Liver (tissue), 9 donors: Measurements from ENCODE around the gene CYP39A1. TPM values are rescaled to one million over a fixed set of nuclear protein-coding genes. Genes with fewer than 3 reads are reported as not detected.

ENCODE experiments used
- DNase-seq: peaks from one replicate; pipeline ENCODE4 v3.0.0-alpha.2; 2017; ENCODE audit warnings: low spot score
- H3K27ac ChIP-seq, 2 donors: one replicate each; pipeline ENCODE4 v1.7.0; 2013; ENCODE audit warnings: inconsistent platforms in 2 of 2, low read length in 2 of 2, control low read depth in 1 of 2, low read depth in 1 of 2, mild to moderate bottlenecking in 1 of 2
- H3K27me3 ChIP-seq, 4 donors: one replicate each; pipeline versions ENCODE4 v1.6.1 to v1.7.0; 2013; ENCODE audit warnings: low read length in 3 of 4, inconsistent platforms in 1 of 4, mild to moderate bottlenecking in 1 of 4, moderate library complexity in 1 of 4; ENCODE audit not compliant: control insufficient read depth in 4 of 4, insufficient read depth in 4 of 4
- H3K36me3 ChIP-seq, 4 donors: one replicate each; pipeline versions ENCODE4 v1.6.1 to v1.7.0; 2013; ENCODE audit warnings: low read length in 3 of 4, mild to moderate bottlenecking in 3 of 4, low read depth in 1 of 4, moderate library complexity in 1 of 4; ENCODE audit not compliant: control insufficient read depth in 4 of 4, insufficient read depth in 3 of 4
- H3K4me1 ChIP-seq, 4 donors: one replicate each; pipeline versions ENCODE4 v1.6.1 to v1.7.0; 2013; ENCODE audit warnings: low read length in 3 of 4, mild to moderate bottlenecking in 3 of 4, moderate library complexity in 1 of 4; ENCODE audit not compliant: control insufficient read depth in 4 of 4, insufficient read depth in 4 of 4
- H3K4me3 ChIP-seq, 3 donors: one replicate each; pipeline versions ENCODE4 v1.6.1 to v1.7.0; 2013; ENCODE audit warnings: low read length in 3 of 3, control low read depth in 1 of 3, low read depth in 1 of 3, mild to moderate bottlenecking in 1 of 3
- H3K9ac ChIP-seq, 2 donors: one replicate each; pipeline ENCODE4 v1.7.0; 2013; ENCODE audit warnings: low read length in 2 of 2, mild to moderate bottlenecking in 2 of 2, moderate library complexity in 2 of 2, control low read depth in 1 of 2, low read depth in 1 of 2
- H3K9me3 ChIP-seq, 4 donors: one replicate each; pipeline versions ENCODE4 v1.6.1 to v1.7.0; 2013; ENCODE audit warnings: low read length in 3 of 4; ENCODE audit not compliant: control insufficient read depth in 4 of 4
- ATF3 ChIP-seq: IDR thresholded peaks from 2 replicates; pipeline ENCODE4 v1.6.1; 2016; ENCODE audit warnings: antibody characterized with exemption
- EGR1 ChIP-seq, 2 donors: IDR thresholded peaks; 2 replicates each; pipeline ENCODE4 v1.6.1; 2016 to 2018; ENCODE audit warnings: antibody characterized with exemption in 2 of 2, low read depth in 2 of 2
- FOXA1 ChIP-seq: IDR thresholded peaks from 2 replicates; pipeline ENCODE4 v1.6.1; 2016; ENCODE audit warnings: antibody characterized with exemption
- FOXA2 ChIP-seq: IDR thresholded peaks from 2 replicates; pipeline ENCODE4 v1.6.1; 2016; ENCODE audit warnings: antibody characterized with exemption
- GABPA ChIP-seq, 2 donors: IDR thresholded peaks in 1 of 2; conservative IDR thresholded peaks in 1 of 2; 2 replicates each; pipeline ENCODE4 v1.6.1; 2016; ENCODE audit warnings: antibody characterized with exemption in 2 of 2, mild to moderate bottlenecking in 1 of 2, moderate library complexity in 1 of 2
- HNF4A ChIP-seq, 2 donors: conservative IDR thresholded peaks; 2 replicates each; pipeline ENCODE4 v1.6.1; 2016; ENCODE audit warnings: antibody characterized with exemption in 2 of 2, mild to moderate bottlenecking in 2 of 2
- HNF4G ChIP-seq: IDR thresholded peaks from 2 replicates; pipeline ENCODE4 v1.6.1; 2016; ENCODE audit warnings: antibody characterized with exemption
- JUND ChIP-seq, 2 donors: IDR thresholded peaks; 2 replicates each; pipeline ENCODE4 v1.6.1; 2016; ENCODE audit warnings: antibody characterized with exemption in 2 of 2
- MAX ChIP-seq: IDR thresholded peaks from 2 replicates; pipeline ENCODE4 v1.6.1; 2016; ENCODE audit warnings: antibody characterized with exemption
- NR2F2 ChIP-seq: IDR thresholded peaks from 2 replicates; pipeline ENCODE4 v1.6.1; 2016; ENCODE audit warnings: antibody characterized with exemption
- RAD21 ChIP-seq, 2 donors: IDR thresholded peaks; 2 replicates each; pipeline ENCODE4 v1.6.1; 2016; ENCODE audit warnings: antibody characterized with exemption in 2 of 2, mild to moderate bottlenecking in 2 of 2
- RXRA ChIP-seq, 2 donors: IDR thresholded peaks; 2 replicates each; pipeline ENCODE4 v1.6.1; 2017 to 2018; ENCODE audit warnings: antibody characterized with exemption in 2 of 2, mild to moderate bottlenecking in 1 of 2
- SP1 ChIP-seq: IDR thresholded peaks from 2 replicates; pipeline ENCODE4 v1.6.1; 2018; ENCODE audit warnings: antibody characterized with exemption, mild to moderate bottlenecking
- TAF1 ChIP-seq: conservative IDR thresholded peaks from 2 replicates; pipeline ENCODE4 v1.6.1; 2016; ENCODE audit warnings: antibody characterized with exemption, mild to moderate bottlenecking
- YY1 ChIP-seq: IDR thresholded peaks from 2 replicates; pipeline ENCODE4 v1.6.1; 2016; ENCODE audit warnings: antibody characterized with exemption, mild to moderate bottlenecking
- WGBS: extraction: QIAGEN DNeasy Blood & Tissue Kit; methylation state at CpG from one replicate; pipeline ENCODE4 v1.1.7; 2013; 5-methylcytosine and 5-hydroxymethylcytosine counted together
- polyA plus RNA-seq, 2 donors: library from polyadenylated mRNA; stranded (reverse) in 1 of 2; unstranded in 1 of 2; fragments of 200-250 nt in 1 of 2; fragments of >200 nt in 1 of 2; fragmentation: Nextera tagmentation in 1 of 2; extraction: Ambion mirVana in 1 of 2; gene quantifications; one replicate each; pipeline versions ENCODE4 v1.2.1 to v1.2.3, GENCODE V29; 2013 to 2015
- total RNA-seq, 2 donors: library from RNA; depleted of rRNA; stranded (reverse); fragments of >200 nt; gene quantifications; one replicate each; pipeline ENCODE4 v1.2.3, GENCODE V29; 2014
- TF ChIP-seq, protein P1 (sequence below): IDR thresholded peaks from 2 replicates; pipeline ENCODE4 v1.6.1; 2016; ENCODE audit warnings: antibody characterized with exemption, mild to moderate bottlenecking
- TF ChIP-seq, protein P2 (sequence below): fragments of 150-350 bp; IDR thresholded peaks from 2 replicates; pipeline ENCODE4 v1.5.1; 2017; ENCODE audit warnings: improper control_type of control experiment, low read depth, low read length; ENCODE audit not compliant: missing input control
- TF ChIP-seq, protein P3 (sequence below): IDR thresholded peaks from 2 replicates; pipeline ENCODE4 v1.6.1; 2016; ENCODE audit warnings: antibody characterized with exemption
- donor health status: healthy.
- donor health status: healthy.
- donor health status: healthy.
- donor health status: healthy.
- donor health status: healthy.

CYP39A1 gene
- total and polyA plus RNA-seq, 4 donors: 10.8 to 29.8 (median 15.2) TPM

GRCh38 chr6:46584586-46584985 is 68.0 kb downstream of the CYP39A1 start:
- Histone ChIP-seq H3K4me3 (no peak overlapping the region), H3K9me3 (no peaks in the 10 kb centered on the region), H3K36me3 (peaks cover 0 to 14% (median 8%) of the 10 kb centered on the region in 4 donors), H3K4me1 (no peaks in the 10 kb centered on the region), H3K9ac (no peak overlapping the region), H3K27ac (no peak overlapping the region), H3K27me3 (no peaks in the 10 kb centered on the region)
- DNase-seq: no peak
- TF ChIP-seq TAF1 (no peak), NR2F2 (no peak), EGR1 (IDR thresholded peaks at IDR 0.05; ENCODE audit: low read depth in 2 of 2) (no peak), MAX (no peak), HNF4G (no peak), RAD21 (IDR thresholded peaks at IDR 0.05) (no peak), JUND (IDR thresholded peaks at IDR 0.05) (no peak), FOXA1 (no peak), HNF4A (conservative IDR thresholded peaks at IDR 0.05) (no peak), YY1 (no peak), RXRA (IDR thresholded peaks at IDR 0.05) (no peak), GABPA (IDR thresholded peaks at IDR 0.05 in 1 of 2, conservative IDR thresholded peaks at IDR 0.05 in 1 of 2) (no peak), SP1 (no peak), ATF3 (no peak), FOXA2 (no peak)
- TF ChIP-seq, protein P1, sequence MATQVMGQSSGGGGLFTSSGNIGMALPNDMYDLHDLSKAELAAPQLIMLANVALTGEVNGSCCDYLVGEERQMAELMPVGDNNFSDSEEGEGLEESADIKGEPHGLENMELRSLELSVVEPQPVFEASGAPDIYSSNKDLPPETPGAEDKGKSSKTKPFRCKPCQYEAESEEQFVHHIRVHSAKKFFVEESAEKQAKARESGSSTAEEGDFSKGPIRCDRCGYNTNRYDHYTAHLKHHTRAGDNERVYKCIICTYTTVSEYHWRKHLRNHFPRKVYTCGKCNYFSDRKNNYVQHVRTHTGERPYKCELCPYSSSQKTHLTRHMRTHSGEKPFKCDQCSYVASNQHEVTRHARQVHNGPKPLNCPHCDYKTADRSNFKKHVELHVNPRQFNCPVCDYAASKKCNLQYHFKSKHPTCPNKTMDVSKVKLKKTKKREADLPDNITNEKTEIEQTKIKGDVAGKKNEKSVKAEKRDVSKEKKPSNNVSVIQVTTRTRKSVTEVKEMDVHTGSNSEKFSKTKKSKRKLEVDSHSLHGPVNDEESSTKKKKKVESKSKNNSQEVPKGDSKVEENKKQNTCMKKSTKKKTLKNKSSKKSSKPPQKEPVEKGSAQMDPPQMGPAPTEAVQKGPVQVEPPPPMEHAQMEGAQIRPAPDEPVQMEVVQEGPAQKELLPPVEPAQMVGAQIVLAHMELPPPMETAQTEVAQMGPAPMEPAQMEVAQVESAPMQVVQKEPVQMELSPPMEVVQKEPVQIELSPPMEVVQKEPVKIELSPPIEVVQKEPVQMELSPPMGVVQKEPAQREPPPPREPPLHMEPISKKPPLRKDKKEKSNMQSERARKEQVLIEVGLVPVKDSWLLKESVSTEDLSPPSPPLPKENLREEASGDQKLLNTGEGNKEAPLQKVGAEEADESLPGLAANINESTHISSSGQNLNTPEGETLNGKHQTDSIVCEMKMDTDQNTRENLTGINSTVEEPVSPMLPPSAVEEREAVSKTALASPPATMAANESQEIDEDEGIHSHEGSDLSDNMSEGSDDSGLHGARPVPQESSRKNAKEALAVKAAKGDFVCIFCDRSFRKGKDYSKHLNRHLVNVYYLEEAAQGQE: no peak
- TF ChIP-seq, protein P2, sequence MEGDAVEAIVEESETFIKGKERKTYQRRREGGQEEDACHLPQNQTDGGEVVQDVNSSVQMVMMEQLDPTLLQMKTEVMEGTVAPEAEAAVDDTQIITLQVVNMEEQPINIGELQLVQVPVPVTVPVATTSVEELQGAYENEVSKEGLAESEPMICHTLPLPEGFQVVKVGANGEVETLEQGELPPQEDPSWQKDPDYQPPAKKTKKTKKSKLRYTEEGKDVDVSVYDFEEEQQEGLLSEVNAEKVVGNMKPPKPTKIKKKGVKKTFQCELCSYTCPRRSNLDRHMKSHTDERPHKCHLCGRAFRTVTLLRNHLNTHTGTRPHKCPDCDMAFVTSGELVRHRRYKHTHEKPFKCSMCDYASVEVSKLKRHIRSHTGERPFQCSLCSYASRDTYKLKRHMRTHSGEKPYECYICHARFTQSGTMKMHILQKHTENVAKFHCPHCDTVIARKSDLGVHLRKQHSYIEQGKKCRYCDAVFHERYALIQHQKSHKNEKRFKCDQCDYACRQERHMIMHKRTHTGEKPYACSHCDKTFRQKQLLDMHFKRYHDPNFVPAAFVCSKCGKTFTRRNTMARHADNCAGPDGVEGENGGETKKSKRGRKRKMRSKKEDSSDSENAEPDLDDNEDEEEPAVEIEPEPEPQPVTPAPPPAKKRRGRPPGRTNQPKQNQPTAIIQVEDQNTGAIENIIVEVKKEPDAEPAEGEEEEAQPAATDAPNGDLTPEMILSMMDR: no peak
- TF ChIP-seq, protein P3, sequence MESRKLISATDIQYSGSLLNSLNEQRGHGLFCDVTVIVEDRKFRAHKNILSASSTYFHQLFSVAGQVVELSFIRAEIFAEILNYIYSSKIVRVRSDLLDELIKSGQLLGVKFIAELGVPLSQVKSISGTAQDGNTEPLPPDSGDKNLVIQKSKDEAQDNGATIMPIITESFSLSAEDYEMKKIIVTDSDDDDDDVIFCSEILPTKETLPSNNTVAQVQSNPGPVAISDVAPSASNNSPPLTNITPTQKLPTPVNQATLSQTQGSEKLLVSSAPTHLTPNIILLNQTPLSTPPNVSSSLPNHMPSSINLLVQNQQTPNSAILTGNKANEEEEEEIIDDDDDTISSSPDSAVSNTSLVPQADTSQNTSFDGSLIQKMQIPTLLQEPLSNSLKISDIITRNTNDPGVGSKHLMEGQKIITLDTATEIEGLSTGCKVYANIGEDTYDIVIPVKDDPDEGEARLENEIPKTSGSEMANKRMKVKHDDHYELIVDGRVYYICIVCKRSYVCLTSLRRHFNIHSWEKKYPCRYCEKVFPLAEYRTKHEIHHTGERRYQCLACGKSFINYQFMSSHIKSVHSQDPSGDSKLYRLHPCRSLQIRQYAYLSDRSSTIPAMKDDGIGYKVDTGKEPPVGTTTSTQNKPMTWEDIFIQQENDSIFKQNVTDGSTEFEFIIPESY: no peak
- WGBS: 96% methylated on average over 3 of the region's 3 CpGs
